AG04449 (cell line): ENCODE measurements around the gene RPGRIP1L.

ENCODE experiments used
- CTCF ChIA-PET: fragments of 350-600 bp; formaldehyde crosslinking; extraction: SDS; loops from one replicate; lab custom pipeline; 2021; ENCODE audit warnings: antibody characterized with exemption; lab: Yijun Ruan, JAX
- POLR2A ChIA-PET: fragments of 400-600, 350-600 bp; formaldehyde crosslinking; extraction: SDS; loops from one replicate; lab custom pipeline; 2020; ENCODE audit warnings: antibody characterized with exemption, inconsistent platforms; lab: Yijun Ruan, JAX
- DNase-seq: peaks from one replicate; pipeline ENCODE4 v3.0.0-alpha.2; 2010; ENCODE audit warnings: low read depth, low spot score
- H3K4me3 ChIP-seq: 2 replicates; pipeline ENCODE4 v1.5.1; 2011; ENCODE audit warnings: low read depth, mild to moderate bottlenecking, control low read depth, low read length
- TF ChIP-seq, protein P1 (sequence below): IDR thresholded peaks from one replicate; pipeline ENCODE4 v1.5.1; 2011; ENCODE audit warnings: mild to moderate bottlenecking, moderate library complexity, low read length, control low read depth, inconsistent platforms; ENCODE audit not compliant: insufficient read depth; ENCODE audit errors: missing control alignments

RPGRIP1L gene

GRCh38 chr16:53632526-53632925 lies 71.1 kb downstream of the RPGRIP1L start:
- TF ChIP-seq, protein P1, sequence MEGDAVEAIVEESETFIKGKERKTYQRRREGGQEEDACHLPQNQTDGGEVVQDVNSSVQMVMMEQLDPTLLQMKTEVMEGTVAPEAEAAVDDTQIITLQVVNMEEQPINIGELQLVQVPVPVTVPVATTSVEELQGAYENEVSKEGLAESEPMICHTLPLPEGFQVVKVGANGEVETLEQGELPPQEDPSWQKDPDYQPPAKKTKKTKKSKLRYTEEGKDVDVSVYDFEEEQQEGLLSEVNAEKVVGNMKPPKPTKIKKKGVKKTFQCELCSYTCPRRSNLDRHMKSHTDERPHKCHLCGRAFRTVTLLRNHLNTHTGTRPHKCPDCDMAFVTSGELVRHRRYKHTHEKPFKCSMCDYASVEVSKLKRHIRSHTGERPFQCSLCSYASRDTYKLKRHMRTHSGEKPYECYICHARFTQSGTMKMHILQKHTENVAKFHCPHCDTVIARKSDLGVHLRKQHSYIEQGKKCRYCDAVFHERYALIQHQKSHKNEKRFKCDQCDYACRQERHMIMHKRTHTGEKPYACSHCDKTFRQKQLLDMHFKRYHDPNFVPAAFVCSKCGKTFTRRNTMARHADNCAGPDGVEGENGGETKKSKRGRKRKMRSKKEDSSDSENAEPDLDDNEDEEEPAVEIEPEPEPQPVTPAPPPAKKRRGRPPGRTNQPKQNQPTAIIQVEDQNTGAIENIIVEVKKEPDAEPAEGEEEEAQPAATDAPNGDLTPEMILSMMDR = no peak
- ChIA-PET CTCF (no interaction called here), POLR2A (no interaction called here)
- peak; percentile 17 for DNase-seq
- no peak overlapping the region for H3K4me3 ChIP-seq

DNA sequence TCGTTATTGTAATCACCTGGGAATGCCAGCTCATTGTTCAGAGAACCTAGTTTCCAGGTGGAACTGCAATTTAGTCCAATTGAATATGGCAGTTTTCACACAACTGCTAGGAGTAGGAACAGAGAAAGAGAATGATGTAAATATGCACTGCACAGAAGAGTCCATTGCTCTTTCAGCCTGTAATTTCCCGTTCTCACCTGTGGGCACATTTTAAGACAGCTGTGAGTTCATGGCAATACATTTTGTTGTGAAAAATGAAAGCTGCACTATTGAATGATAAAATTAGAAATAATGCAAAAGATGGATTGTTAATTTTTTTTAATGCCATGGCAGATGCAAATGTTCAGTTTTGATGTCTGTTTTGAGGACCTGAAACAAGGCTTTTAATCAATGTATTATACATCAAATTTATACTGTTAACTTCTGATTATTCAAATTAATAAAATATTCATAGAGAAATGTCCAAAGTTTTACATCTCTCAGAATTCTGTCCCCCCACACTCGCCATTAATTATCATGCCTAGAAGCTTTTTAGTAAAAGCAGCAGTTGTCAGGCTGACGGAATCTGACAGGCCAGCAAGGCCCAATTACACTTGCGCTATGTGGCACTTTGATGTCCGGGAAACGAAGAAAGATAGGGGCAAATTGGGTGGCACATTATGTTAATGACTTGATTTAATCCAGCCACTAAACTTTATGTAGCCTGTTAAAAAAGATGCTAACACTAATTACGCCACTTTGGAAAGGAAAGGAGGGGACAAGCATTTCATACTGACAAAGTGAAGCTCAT lies 72.2 kb downstream of the RPGRIP1L start:
- ChIA-PET CTCF (interaction anchor here (0.9 to 1.0 kb wide), 2 partner anchors 14 to 27 kb away, joined by 3 read pairs; no protein-coding TSS in a partner anchor), POLR2A (no interaction called here)
- DNase-seq = no peak
- H3K4me3 ChIP-seq = no peak overlapping the region
- TF ChIP-seq, protein P1 = no peak

DNA sequence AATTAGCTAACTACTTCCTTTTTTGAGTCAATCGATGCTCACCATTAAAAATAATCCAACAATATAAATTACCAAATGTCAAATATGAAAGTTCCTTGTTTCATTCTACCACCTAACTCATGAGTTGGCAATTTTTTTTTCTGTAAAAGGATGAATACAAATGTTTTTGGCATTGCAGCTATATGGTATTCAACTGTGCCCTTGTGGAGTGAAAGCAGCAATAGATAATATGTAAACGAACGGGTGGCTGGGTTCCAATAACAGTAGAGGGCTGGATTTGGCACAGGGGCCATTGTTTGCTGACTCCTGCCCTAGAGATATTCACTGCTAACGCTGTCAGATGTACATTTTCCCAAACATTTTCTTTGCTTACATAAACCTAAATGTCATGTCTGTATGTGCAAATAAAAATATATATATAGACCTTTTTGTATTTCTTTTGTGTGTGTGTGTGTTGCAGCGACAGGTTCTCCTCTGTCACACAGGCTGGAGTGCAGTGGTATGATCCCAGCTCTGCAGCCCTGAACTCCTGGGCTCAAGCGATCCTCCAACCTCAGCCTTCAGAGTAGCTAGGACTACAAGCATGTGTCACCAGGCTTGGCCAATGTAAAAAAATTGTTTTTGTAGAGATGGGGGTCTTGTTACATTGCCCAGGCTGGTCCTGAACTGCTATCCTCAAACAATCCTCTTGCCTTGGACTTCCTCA lies 73.9 kb downstream of the RPGRIP1L start:
- H3K4me3 ChIP-seq = no peak overlapping the region
- POLR2A ChIA-PET = no interaction called here
- CTCF ChIA-PET = no interaction called here
- no peak for DNase-seq
- TF ChIP-seq, protein P1 = no peak

- no peak overlapping the region for H3K4me3 ChIP-seq
- POLR2A ChIA-PET = no interaction called here
- CTCF ChIA-PET = no interaction called here
- TF ChIP-seq, protein P1 = no peak
- no peak for DNase-seq
Measured at GRCh38 chr16:53629151-53629550, 74.5 kb downstream of the RPGRIP1L start.

GRCh38 chr16:53626811-53627210 lies 76.8 kb downstream of the RPGRIP1L start:
- TF ChIP-seq, protein P1 = no peak
- H3K4me3 ChIP-seq = no peak overlapping the region
- POLR2A ChIA-PET = no interaction called here
- CTCF ChIA-PET = no interaction called here
- DNase-seq = no peak

GRCh38 chr16:53626161-53626560 lies 77.5 kb downstream of the RPGRIP1L start:
- DNase-seq = no peak
- TF ChIP-seq, protein P1 = no peak
- POLR2A ChIA-PET = no interaction called here
- no peak overlapping the region for H3K4me3 ChIP-seq
- CTCF ChIA-PET = no interaction called here
